Osteoblast (primary cell): ENCODE measurements around the gene TMEM259. TPM values are rescaled to one million over a fixed set of nuclear protein-coding genes. Genes with fewer than 3 reads are reported as not detected.
A peak's percentile ranks its signal among the peaks of the same experiment; 100 is the strongest.
"Not testable (repeated sequence)": the region's sequence is repeated elsewhere in the genome, so short reads cannot be mapped to it uniquely, and the experiment has no call there.

Experiments
- DNase-seq: peaks from one replicate; pipeline ENCODE4 v3.0.0; 2011; ENCODE audit warnings: low spot score, mixed read lengths; ENCODE audit not compliant: insufficient read length; ENCODE audit errors: missing footprints
- H2AFZ ChIP-seq: 2 replicates; pipeline ENCODE4 v1.6.0; 2011; ENCODE audit warnings: mild to moderate bottlenecking, low read length
- H3K27ac ChIP-seq: 2 replicates; pipeline ENCODE4 v1.5.1; 2011; ENCODE audit warnings: mild to moderate bottlenecking, low read depth, low read length, moderate library complexity
- H3K27me3 ChIP-seq: 2 replicates; pipeline ENCODE4 v1.6.0; 2012; ENCODE audit warnings: mild to moderate bottlenecking, control low read depth, inconsistent platforms, low read length, moderate library complexity; ENCODE audit not compliant: insufficient read depth
- H3K36me3 ChIP-seq: 2 replicates; pipeline ENCODE4 v1.5.1; 2011; ENCODE audit warnings: mild to moderate bottlenecking, low read length, control low read depth, moderate library complexity; ENCODE audit not compliant: insufficient read depth
- H3K4me1 ChIP-seq: 2 replicates; pipeline ENCODE4 v1.5.1; 2011; ENCODE audit warnings: mild to moderate bottlenecking, low read length, control low read depth, moderate library complexity; ENCODE audit not compliant: insufficient read depth
- H3K4me2 ChIP-seq: 2 replicates; pipeline ENCODE4 v1.6.0; 2011; ENCODE audit warnings: mild to moderate bottlenecking, low read length; ENCODE audit not compliant: insufficient read depth
- H3K4me3 ChIP-seq: fragments of 200-600 bp; sonication (generic); 3 replicates; pipeline ENCODE4 v1.5.1; 2012; ENCODE audit warnings: mild to moderate bottlenecking, low read length, inconsistent platforms; ENCODE audit not compliant: insufficient read depth
- H3K79me2 ChIP-seq: 2 replicates; pipeline ENCODE4 v1.6.0; 2012; ENCODE audit warnings: mild to moderate bottlenecking, low read length, control low read depth, inconsistent platforms; ENCODE audit not compliant: insufficient read depth
- H3K9me3 ChIP-seq: 2 replicates; pipeline ENCODE4 v1.5.1; 2011; ENCODE audit warnings: low read depth, low read length, control low read depth
- H4K20me1 ChIP-seq: 2 replicates; pipeline ENCODE4 v1.6.0; 2012; ENCODE audit warnings: mild to moderate bottlenecking, low read length, control low read depth; ENCODE audit not compliant: insufficient read depth
- CTCF ChIP-seq: IDR thresholded peaks from 2 replicates; pipeline ENCODE4 v1.5.1; 2011; ENCODE audit warnings: mild to moderate bottlenecking, low read depth, low read length, moderate library complexity; ENCODE audit errors: extremely low read depth
- total RNA-seq: library from RNA; depleted of rRNA; stranded (reverse); fragments of >200 nt; gene quantifications from 2 replicates; pipeline ENCODE4 v1.2.3, GENCODE V29; 2012

The TMEM259 gene
- total RNA-seq, 1 donor: 84.0 TPM

DNA sequence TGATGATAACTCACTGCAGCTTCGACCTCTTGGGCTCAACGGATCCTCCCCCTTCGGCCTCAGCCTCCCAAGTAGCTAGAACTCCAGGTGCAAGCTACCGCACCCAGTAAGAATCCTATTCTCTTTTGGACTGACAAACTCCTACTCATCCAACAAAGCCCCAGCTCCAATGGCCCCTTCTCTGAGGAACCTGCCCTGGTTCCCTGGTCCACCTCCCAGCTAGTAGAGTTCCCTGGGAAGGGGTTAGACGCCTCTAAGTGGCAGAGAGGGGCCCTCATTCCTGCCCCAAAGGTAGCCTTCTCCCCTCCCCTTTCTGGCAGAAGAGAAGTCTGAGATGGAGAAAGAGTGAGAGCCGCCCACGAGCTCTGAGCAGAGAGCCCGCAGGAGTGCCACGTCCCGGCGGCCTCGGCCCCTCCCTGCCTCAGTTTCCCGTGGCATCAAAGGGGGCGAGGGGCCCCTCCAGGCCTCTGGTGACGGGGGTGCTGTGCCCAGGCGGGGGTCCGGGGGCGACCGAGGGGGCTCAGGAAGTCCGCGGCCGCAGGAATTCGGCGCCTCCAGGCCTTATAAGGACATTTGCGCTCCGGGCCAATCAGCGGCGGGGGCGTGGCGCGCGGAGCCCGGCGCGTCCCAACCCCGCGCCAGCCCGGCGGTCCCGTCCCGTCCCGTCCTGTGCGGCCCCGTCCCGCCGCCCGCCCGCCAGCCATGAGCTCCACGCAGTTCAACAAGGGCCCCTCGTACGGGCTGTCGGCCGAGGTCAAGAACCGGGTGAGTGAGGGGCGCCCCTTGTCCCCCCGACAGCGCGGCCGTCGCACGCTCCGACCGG, 5.2 kb upstream of the TMEM259 start, which contains the start of gene CNN2:
CNN2 (plus strand) TSS at position 649 of the 823 bp plus-strand sequence; CDS start at position 703, 54 bp downstream.
- Histone ChIP-seq H3K4me2 (peak within 1 kb of the TSS; percentile 91), H3K27me3 (no peaks in the 10 kb centered on the region), H3K9me3 (no peaks in the 10 kb centered on the region), H3K27ac (peak within 1 kb of the TSS; percentile 79), H3K36me3 (peaks cover 12% of the 10 kb centered on the region), H3K4me3 (peak within 1 kb of the TSS; percentile 98), H2AFZ (peak within 1 kb of the TSS; percentile 74), H3K79me2 (peaks cover 50% of the 10 kb centered on the region), H4K20me1 (peaks cover 32% of the 10 kb centered on the region), H3K4me1 (peaks cover 11% of the 10 kb centered on the region)
- TF ChIP-seq CTCF: no peak
- DNase-seq: peak; percentile 99

GRCh38 chr19:1025080-1025479, 4.2 kb upstream of the TMEM259 start:
- H3K4me3 ChIP-seq, H3K36me3 ChIP-seq, DNase-seq, H3K27me3 ChIP-seq, H3K9me3 ChIP-seq, H3K4me2 ChIP-seq, H3K27ac ChIP-seq, H2AFZ ChIP-seq: not testable (repeated sequence)
- Histone ChIP-seq H3K4me1 (peaks cover 11% of the 10 kb centered on the region), H3K79me2 (peaks cover 50% of the 10 kb centered on the region), H4K20me1 (peaks cover 28% of the 10 kb centered on the region)

GRCh38 chr19:1023883-1024188, 2.9 kb upstream of the TMEM259 start:
- H3K9me3 ChIP-seq, H3K4me2 ChIP-seq, H3K27me3 ChIP-seq, H3K4me3 ChIP-seq, H2AFZ ChIP-seq, DNase-seq, H3K27ac ChIP-seq, H3K36me3 ChIP-seq: not testable (repeated sequence)
- peaks cover 51% of the 10 kb centered on the region for H3K79me2 ChIP-seq
- H4K20me1 ChIP-seq: peaks cover 29% of the 10 kb centered on the region
- H3K4me1 ChIP-seq: peaks cover 17% of the 10 kb centered on the region

DNA sequence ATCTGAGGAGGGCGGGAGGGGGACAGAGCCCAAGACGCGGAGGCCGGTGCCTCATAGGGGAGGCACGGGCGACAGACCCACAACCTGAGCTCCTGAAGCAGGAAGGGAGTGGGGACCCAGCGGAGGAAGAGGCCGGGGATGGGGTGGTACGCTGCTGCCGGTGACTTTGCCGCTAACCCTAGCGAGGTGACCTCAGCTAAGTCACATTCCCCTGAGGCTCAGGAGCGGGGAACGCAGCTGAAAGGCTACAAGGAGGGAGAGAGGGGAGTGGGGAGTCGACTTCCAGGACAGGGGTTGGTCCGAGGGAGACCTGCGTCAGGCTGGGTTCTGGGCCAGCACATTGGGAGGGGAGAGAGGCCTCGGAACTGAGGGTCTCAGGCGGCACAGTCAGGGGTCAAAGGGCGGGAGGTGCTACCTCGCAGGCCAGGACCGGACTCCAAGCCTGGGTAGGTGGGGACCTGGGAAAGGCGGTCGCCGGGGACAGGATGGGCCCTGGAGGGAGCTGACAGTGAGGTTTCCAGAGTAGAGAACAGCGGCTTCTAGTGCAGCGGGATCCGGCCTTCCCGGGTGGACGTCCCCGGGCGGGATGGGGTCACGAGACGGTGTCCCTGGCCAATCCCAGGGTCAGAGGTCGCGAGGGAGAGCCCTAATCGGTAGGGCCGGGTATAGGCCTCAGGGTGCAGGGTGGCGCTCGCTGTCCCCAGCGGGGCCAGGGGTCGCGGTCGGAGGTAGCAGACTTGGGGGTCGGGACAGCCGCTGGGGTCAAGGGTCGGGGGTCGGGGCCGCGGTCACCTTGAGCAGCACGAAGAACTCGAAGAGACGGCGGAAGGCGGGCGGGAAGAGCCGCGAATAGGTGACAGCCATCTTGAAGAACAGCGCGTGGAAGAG, 699 bp downstream of the TMEM259 start:
- Histone ChIP-seq H2AFZ (no peak overlapping the region), H3K27me3 (no peaks in the 10 kb centered on the region), H3K9me3 (no peaks in the 10 kb centered on the region), H3K4me1 (peaks cover 33% of the 10 kb centered on the region), H3K36me3 (no peaks in the 10 kb centered on the region), H3K4me3 (peak overlapping the region; percentile 87), H3K4me2 (peak overlapping the region; percentile 96), H3K79me2 (peaks cover 58% of the 10 kb centered on the region), H3K27ac (peak overlapping the region; percentile 96), H4K20me1 (peaks cover 50% of the 10 kb centered on the region)
- DNase-seq: no peak
- TF ChIP-seq CTCF: no peak
